CD4-positive, alpha-beta T cell treated with Interleukin-4 for 4 hours (primary cell): Measurements from ENCODE around the gene INSYN2A.

ENCODE experiments used
- DNase-seq: peaks from one replicate; pipeline ENCODE4 v3.0.0-alpha.2; 2020

Gene INSYN2A

GRCh38 chr10:127151541-127151940, 44.9 kb downstream of the INSYN2A start:
- DNase-seq, result no peak

GRCh38 chr10:127150136-127150535, 46.3 kb downstream of the INSYN2A start:
- no peak for DNase-seq

- DNase-seq, result no peak
These were observed 46.8 kb downstream of the INSYN2A start for GRCh38 chr10:127149501-127150081.

- no peak for DNase-seq
These were observed 47.5 kb downstream of the INSYN2A start for GRCh38 chr10:127148933-127149220.

GRCh38 chr10:127148066-127148932, 48.1 kb downstream of the INSYN2A start:
- DNase-seq, result no peak

GRCh38 chr10:127146661-127147060, 49.7 kb downstream of the INSYN2A start:
- DNase-seq, result no peak
